ENCODE results near the gene CDRT15L2.
"Not testable (repeated sequence)": the region's sequence is repeated elsewhere in the genome, so short reads cannot be mapped to it uniquely, and the experiment has no call there.

CDRT15L2 gene

DNA sequence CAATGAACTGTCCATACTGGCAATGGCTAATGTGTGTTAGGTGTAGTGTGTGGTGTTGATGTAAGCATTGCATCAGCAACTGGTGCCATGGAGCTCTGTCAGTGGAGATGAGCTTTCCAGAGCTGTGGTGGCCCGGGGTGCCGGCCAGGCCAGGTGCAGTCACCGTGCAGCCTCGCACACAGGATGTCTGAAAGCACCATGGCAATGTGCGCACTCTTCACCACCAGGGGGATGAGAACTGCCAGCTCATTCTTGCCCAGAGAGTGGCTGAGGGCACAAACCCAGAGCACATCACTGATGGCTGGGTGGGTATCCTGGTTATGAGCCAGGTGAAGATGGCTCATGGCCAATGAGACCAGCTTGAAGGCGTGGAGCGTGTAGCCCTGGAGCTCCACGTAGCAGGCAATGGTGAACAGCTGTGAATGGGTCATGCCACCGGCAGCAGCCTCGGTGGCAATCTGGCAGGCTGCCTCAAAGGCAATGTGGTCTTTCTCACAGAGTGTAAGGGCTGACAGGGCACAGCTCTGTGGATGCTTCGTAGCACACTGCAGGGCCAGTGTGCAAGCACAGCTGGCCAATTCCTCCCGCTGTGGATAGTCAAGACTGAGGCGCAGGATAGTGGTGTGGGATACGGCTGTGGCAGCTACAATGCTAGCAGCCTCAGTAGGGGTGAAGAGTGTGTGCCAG lies 4.5 kb downstream of the CDRT15L2 start:
- not testable (repeated sequence) for DNase-seq

DNA sequence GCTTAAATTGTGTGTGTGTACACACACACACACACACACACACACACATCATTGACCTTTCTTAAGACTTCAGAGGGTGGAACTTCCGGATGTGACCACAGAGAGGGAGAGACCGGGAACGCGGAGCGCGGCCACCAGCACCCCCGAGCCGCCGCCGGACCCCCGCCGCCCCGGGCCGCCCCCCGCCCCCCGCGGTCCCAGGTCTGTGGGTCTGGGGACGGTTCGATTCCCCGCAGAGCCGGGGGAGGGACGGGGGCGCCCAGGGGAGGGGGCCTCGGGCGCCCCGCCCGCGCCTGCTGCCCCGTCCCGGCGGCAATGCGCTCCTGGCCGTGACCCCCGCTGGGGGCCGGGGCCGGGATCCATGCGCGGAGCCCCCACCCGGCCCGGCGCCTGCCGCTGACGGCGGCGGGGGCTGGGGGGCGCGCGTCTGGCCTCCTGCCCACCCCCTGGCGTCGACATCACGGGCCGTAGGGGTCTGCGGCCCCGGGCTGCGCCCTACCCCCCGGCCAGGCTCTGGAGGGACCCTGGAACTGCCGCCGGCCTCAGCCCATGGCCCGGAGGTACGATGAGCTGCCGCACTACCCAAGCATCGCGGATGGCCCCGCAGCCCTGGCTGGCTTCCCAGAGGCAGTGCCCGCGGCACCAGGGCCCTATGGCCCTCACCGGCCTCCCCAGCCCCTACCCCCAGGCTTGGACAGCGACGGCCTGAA lies 9.4 kb downstream of the CDRT15L2 start:
- DNase-seq, result not testable (repeated sequence)

DNA sequence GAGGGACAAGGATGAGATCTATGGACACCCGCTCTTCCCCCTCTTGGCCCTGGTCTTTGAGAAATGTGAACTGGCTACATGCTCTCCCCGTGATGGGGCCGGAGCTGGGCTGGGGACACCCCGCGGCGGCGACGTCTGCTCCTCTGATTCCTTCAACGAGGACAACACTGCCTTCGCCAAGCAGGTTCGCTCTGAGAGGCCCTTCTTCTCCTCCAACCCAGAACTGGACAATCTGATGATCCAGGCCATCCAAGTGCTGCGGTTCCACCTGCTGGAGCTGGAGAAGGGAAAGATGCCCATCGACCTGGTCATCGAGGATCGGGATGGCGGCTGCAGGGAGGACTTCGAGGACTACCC lies 9.9 kb downstream of the CDRT15L2 start:
- not testable (repeated sequence) for DNase-seq

DNA sequence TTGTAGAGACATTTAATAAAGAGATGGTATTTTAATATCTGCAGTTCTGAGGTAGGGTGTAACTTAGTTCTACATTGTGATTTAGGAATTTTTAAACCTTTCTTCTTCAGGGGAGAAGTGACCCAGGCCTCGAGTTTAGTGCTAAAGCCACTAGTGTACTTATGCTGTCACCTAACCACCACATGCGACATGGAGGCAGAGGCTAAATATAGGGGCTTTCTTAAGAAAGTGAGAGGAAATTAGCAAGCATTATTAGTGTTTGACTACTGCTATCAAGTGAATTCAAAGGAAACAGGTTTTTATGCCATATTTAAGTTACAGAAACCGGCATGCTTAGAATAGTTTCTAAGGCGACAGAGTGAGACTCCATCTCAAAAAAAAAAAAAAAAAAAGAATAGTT lies 11.5 kb downstream of the CDRT15L2 start:
- DNase-seq, result not testable (repeated sequence)

DNA sequence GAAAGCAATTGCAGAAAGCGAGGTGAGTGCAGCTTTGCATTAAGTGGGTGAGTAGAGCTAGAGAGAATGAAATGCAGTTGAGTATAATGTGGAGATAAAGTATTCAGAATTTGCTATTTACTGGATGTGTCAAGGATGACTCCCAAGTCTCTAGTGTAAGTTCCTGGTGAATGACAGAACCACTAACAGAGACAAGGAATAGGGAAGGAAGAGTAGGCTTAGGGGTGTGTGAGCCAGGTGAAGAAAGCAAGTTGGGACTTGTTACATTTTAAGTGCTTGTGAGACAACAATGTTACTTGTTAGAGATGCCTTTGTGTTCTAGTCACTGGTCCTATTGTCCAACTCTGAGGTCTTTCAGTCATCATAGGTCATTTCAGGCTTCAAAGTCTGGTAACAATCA lies 26.0 kb downstream of the CDRT15L2 start:
- DNase-seq, result not testable (repeated sequence)

DNA sequence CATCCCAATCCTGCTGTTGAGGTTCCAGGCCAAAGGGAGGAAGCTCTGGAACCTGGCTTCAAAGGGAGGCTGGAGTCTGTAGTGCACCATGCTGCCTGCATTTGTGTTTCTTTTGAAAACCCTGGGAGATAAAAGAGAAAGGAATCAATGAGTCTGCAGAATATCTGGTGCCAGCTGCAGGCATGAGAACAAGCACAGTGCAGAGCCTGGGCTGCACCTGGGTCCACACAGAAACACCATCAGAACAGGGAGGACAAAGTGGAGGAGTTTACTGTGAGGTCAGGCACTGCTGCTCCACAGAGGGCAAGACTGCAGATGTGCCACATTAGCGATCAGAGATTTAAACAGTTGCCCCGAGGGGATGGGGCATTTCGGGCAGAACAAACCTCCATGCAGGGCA lies 30.0 kb downstream of the CDRT15L2 start:
- DNase-seq, result not testable (repeated sequence)

DNA sequence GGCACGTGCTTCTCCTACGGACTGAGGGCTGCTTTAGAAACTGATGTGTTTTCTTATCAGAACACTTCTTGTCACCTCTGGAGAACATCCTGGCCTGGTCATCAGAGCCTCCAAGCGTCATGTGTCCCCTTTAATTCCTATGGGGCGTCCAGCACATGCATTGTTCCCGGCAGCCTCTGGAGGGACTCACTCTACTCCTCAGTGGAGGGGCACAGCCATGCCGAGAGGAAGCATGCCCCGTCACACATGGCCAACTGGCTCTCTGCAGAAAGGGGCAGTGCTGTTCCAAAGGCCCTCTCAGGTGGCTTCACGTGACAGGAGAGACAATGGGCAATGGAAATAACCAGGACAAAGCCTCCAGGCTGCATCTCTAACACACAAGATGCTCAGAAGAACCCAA lies 31.8 kb downstream of the CDRT15L2 start:
- no peak for DNase-seq

DNA sequence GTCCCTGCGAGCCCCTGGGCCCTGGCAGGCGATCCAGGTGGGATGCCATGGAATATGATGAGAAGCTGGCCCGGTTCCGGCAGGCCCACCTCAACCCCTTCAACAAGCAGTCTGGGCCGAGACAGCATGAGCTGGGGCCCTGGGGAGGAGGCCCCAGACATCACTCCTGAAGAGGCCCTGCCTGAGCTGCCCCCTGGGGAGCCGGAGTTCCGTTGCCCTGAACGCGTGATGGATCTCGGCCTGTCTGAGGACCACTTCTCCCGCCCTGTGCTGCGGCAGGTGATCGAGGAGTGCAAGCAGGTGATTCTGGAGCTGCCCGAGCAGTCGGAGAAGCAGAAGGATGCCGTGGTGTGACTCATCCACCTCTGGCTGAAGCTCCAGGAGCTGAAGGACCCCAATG lies 33.1 kb downstream of the CDRT15L2 start:
- DNase-seq, result no peak

DNA sequence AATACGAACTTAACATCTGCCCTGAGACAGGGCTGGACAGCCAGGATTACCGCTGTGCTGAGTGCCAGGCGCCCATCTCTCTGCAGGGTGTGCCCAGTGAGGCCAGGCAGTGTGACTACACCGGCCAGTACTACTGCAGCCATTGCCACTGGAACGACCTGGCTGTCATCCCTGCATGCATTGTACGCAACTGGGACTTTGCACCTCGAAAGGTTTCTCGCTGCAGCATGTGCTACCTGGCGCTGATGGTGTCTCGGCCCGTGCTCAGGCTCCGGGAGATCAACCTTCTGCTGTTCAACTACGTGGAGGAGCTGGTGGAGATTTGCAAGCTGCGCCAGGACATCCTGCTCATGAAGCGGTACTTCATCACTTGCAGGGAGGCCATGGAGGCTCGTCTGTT lies 33.7 kb downstream of the CDRT15L2 start:
- DNase-seq, result no peak

DNA sequence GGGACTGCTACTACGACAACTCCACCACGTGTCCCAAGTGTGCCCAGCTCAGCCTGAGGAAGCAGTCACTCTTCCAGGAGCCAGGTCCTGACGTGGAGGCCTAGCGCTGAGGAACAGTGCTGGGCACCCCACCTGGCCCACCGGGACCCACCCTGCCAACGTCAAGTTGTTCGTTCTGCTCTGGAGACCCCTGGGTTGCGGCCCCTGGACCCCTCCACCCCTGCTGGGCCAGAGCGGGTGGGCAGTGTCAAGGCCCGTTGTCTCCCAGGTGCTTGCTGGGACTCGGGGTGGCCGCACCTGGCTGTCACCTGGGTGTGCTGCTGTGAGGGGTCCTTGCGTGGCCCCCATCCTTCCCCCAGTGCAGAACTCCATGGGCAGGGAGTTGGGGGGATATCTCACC lies 34.4 kb downstream of the CDRT15L2 start:
- no peak for DNase-seq

DNA sequence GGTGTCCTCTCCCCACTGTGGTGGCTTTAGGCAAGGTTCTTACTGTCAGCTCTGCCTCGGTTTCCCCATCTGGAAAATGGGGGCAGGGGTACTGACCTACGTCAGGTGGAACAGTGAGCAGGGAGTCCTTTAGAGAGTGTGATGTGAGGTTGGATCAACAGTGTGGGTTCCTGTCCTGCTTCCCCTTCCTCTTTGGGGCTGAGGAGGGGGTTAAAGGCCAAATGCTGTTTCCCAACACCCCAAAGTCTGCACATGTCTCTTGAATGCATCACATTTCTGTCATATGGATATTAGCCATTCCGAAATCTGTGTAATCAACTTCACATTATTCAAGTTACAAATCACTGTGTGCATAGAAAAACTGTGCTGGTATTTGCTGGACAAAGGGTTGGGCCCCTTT lies 35.9 kb downstream of the CDRT15L2 start:
- DNase-seq, result not testable (repeated sequence)

Measured in CD4-positive, alpha-beta T cell treated with Interleukin-12 subunit alpha and Interleukin-12 subunit beta, for 1 hour (primary cell).